Smooth muscle cell (in vitro differentiated cells): Measurements from ENCODE around the gene SORL1. TPM values are rescaled to one million over a fixed set of nuclear protein-coding genes. Genes with fewer than 3 reads are reported as not detected.

Experiments
- DNase-seq: peaks from one replicate; lab custom pipeline; 2025; ENCODE audit not compliant: unreplicated experiment; lab: John Stamatoyannopoulos, UW
- H2AFZ ChIP-seq: fragments of 200-600 bp; sonication (generic); 2 replicates; pipeline ENCODE4 v1.6.0; 2016; ENCODE audit warnings: antibody characterized with exemption, low read depth, mild to moderate bottlenecking
- H3F3A ChIP-seq: fragments of 200-600 bp; sonication (generic); 2 replicates; pipeline ENCODE4 v1.6.0; 2017; ENCODE audit warnings: antibody characterized with exemption, low read depth
- H3K27ac ChIP-seq: fragments of 200-600 bp; sonication (generic); 2 replicates; pipeline ENCODE4 v1.5.1; 2016; ENCODE audit warnings: low read depth, mild to moderate bottlenecking
- H3K27me3 ChIP-seq: fragments of 200-600 bp; sonication (generic); 2 replicates; pipeline ENCODE4 v1.6.1; 2016; ENCODE audit warnings: low read depth, mild to moderate bottlenecking
- H3K36me3 ChIP-seq: fragments of 200-600 bp; sonication (generic); 2 replicates; pipeline ENCODE4 v1.5.1; 2016; ENCODE audit warnings: low read depth
- H3K4me1 ChIP-seq: fragments of 200-600 bp; sonication (generic); 2 replicates; pipeline ENCODE4 v1.5.1; 2016; ENCODE audit warnings: low read depth
- H3K4me2 ChIP-seq: fragments of 200-600 bp; sonication (generic); 2 replicates; pipeline ENCODE4 v1.6.0; 2016; ENCODE audit warnings: mild to moderate bottlenecking
- H3K4me3 ChIP-seq: fragments of 200-600 bp; sonication (generic); 2 replicates; pipeline ENCODE4 v1.5.1; 2016; ENCODE audit warnings: mild to moderate bottlenecking
- H3K79me2 ChIP-seq: fragments of 200-600 bp; sonication (generic); 2 replicates; pipeline ENCODE4 v1.6.0; 2016; ENCODE audit warnings: low read depth, mild to moderate bottlenecking
- H3K9ac ChIP-seq: fragments of 200-600 bp; sonication (generic); 2 replicates; pipeline ENCODE4 v1.6.0; 2016; ENCODE audit warnings: low read depth
- H3K9me3 ChIP-seq: fragments of 200-600 bp; sonication (generic); replicated peaks from 2 replicates; pipeline ENCODE4 v1.5.1; 2016; ENCODE audit warnings: low read depth
- H4K20me1 ChIP-seq: fragments of 200-600 bp; sonication (generic); 2 replicates; pipeline ENCODE4 v1.6.0; 2016; ENCODE audit warnings: low read depth
- CTCF ChIP-seq: fragments of 200-600 bp; sonication (generic); IDR thresholded peaks from 2 replicates; pipeline ENCODE4 v1.5.1; 2017; ENCODE audit warnings: borderline replicate concordance, mild to moderate bottlenecking, antibody characterized with exemption; ENCODE audit not compliant: insufficient read depth, poor library complexity, severe bottlenecking
- WGBS: methylation state at CpG from one replicate; pipeline ENCODE4 v1.1.7; 2016; ENCODE audit warnings: low lambda C conversion rate; 5-methylcytosine and 5-hydroxymethylcytosine counted together
- polyA plus RNA-seq: library from polyadenylated mRNA; unstranded; fragments of >200 nt; fragmentation: Nextera tagmentation; extraction: Ambion mirVana; gene quantifications from 2 replicates; pipeline ENCODE4 v1.2.1, GENCODE V29; 2016
- total RNA-seq: library from RNA; depleted of rRNA; stranded (reverse); fragments of >200 nt; gene quantifications from 2 replicates; pipeline ENCODE4 v1.2.3, GENCODE V29; 2014

The SORL1 gene
- total and polyA plus RNA-seq, 2 experiments from 2014 or later, result 1.2 to 5.8 TPM

DNA sequence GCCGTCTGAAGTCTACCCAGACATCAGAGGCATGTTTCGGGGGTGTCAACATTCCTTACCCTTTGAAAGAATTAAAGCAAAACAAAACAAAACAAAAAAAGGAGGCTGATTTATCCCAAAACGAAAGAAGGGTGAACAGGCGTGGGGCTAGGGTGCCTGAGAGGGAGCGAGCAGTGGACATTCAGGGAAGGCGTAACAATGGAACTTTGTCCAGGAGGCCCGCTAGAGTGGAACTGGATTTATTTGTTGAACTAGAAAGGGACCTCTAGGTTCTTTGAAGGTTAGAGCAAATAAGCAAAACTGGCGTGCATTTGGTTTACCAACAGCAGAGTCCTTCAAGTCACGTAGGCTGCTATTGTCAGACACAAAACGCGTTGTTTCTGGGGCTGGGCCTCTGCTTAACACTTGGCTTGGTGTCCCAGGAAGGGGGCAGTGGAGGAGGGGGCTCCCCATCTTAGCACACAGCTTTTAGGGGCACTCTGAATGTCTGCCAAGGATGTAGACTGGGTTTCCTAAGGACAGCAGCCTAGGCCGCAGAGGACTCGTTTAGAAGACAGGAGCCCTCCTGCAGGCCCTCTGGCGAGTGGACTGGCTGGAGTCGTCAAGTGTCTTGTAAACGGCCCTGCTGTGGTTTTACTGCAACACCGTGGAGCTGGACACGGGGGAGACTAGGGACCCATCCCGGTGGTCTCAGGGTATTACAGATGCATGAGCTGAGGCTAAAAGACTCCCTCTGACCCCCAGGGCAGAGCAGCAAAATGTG lies 204.4 kb downstream of the SORL1 start:
- no peak for DNase-seq
- Histone ChIP-seq H3F3A (peaks cover 6% of the 10 kb centered on the region), H3K4me3 (peak overlapping the region; percentile 53), H3K9ac (peak overlapping the region; percentile 94), H3K36me3 (no peaks in the 10 kb centered on the region), H3K79me2 (no peaks in the 10 kb centered on the region), H3K27me3 (no peaks in the 10 kb centered on the region), H4K20me1 (no peaks in the 10 kb centered on the region), H3K4me2 (peak overlapping the region; percentile 88), H2AFZ (peak overlapping the region; percentile 4), H3K9me3 (no peaks in the 10 kb centered on the region), H3K4me1 (peaks cover 32% of the 10 kb centered on the region), H3K27ac (peak overlapping the region; percentile 98)
- 35% methylated on average over 19 of the region's 19 CpGs for WGBS
- no peak for TF ChIP-seq CTCF

GRCh38 chr11:121657146-121657545 lies 205.0 kb downstream of the SORL1 start:
- Histone ChIP-seq H3K4me2 (peak overlapping the region; percentile 88), H3K27ac (peak overlapping the region; percentile 98)
- TF ChIP-seq CTCF, result no peak

GRCh38 chr11:121659811-121660210 lies 207.7 kb downstream of the SORL1 start:
- H3K4me3 ChIP-seq, result no peak overlapping the region

More at GRCh38 chr11:121657146-121657545, 205.0 kb downstream of the SORL1 start:
- 86% methylated on average over 6 of the region's 6 CpGs for WGBS
- Histone ChIP-seq H3K79me2 (no peaks in the 10 kb centered on the region), H3K9me3 (no peaks in the 10 kb centered on the region), H3K36me3 (no peaks in the 10 kb centered on the region), H4K20me1 (no peaks in the 10 kb centered on the region), H3K4me3 (no peak overlapping the region), H3K9ac (peak overlapping the region; percentile 94), H3K4me1 (peaks cover 38% of the 10 kb centered on the region), H3F3A (peaks cover 12% of the 10 kb centered on the region), H2AFZ (peak overlapping the region; percentile 4), H3K27me3 (no peaks in the 10 kb centered on the region)
- no peak for DNase-seq

More at GRCh38 chr11:121659811-121660210, 207.7 kb downstream of the SORL1 start:
- H3K27me3 ChIP-seq, result no peaks in the 10 kb centered on the region
- H3K4me2 ChIP-seq, result no peak overlapping the region
- no peak overlapping the region for H3K9ac ChIP-seq
- H3F3A ChIP-seq, result peaks cover 15% of the 10 kb centered on the region
- no peak overlapping the region for H3K27ac ChIP-seq
- DNase-seq, result no peak
- H3K9me3 ChIP-seq, result no peaks in the 10 kb centered on the region
- no peak for TF ChIP-seq CTCF
- H2AFZ ChIP-seq, result no peak overlapping the region
- H3K4me1 ChIP-seq, result peaks cover 19% of the 10 kb centered on the region
- H3K79me2 ChIP-seq, result no peaks in the 10 kb centered on the region
- H4K20me1 ChIP-seq, result no peaks in the 10 kb centered on the region
- no peaks in the 10 kb centered on the region for H3K36me3 ChIP-seq
- 79% methylated on average over 3 of the region's 3 CpGs for WGBS
